GM18858 (cell line): Measurements from ENCODE around the gene CAV1.
A peak's percentile ranks its signal among the peaks of the same experiment; 100 is the strongest.

Source experiments
- ATAC-seq: cut with Tn5 transposase; IDR thresholded peaks from one replicate; pipeline ENCODE4 v1.9.1; 2021; ENCODE audit not compliant: unreplicated experiment

The CAV1 gene

GRCh38 chr7:116528008-116528789 is 3.4 kb downstream of the CAV1 start:
- ATAC-seq: no peak

- ATAC-seq: no peak
Measured at GRCh38 chr7:116529250-116529649, 4.4 kb downstream of the CAV1 start.

DNA sequence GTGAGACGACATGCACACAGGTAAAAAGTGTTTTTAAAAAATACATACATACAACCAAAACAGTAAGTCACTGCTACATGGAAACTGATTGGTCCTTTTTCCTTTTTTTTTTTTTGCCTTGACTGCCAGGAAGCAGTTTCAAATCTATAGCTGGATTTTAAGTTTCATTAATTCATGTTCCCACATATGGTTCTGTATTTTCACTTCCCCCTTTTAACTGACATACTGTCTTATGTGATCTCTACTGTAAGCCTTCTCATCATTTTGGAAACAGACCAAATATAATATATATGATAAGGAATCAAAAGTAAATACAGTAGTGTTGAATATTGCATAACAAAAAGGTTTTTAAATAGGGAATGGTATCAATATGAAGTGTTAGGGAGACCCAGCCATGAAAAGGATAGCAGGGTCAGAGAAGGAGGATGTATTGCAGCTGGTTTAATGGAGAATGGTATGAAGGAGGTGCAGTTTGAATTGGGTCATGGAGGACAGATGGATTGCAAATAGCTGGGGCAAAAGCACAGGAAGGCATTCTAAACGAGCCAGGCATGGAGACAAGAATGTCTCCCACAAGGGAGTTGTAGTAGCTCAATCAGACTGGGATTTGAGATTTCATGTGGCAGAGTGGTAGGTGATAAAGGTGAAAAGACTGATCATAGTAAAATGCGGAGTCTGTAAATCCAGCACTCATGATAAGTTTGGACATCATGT is 5.4 kb downstream of the CAV1 start:
- ATAC-seq: no peak

DNA sequence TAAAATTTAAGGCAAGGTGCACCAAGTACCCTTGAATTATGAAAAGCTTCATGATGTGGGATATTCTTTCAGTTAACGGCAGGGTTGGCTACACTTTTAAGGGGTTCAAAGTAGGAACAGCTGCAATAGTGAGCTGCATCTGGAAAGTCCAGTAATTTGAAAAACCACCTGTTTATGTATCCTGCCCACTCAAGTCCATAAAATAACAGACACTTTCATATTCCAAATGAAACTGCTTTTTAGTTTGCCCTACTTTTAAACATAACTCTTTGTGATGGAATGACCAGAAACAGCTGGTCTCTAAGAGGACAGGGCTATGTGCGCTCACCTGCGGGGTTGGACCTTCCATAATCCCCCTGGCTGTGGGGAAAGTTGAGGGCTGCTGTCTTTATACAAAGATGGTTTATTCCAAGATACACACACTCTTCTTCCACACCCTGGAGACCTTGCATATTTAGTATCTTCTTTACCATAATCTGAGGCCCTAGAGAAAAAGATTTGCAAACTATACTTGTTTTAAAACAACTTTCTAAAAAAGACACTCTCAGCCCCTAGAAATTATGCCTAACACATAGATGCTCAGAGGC is 7.4 kb downstream of the CAV1 start:
- ATAC-seq: no peak

DNA sequence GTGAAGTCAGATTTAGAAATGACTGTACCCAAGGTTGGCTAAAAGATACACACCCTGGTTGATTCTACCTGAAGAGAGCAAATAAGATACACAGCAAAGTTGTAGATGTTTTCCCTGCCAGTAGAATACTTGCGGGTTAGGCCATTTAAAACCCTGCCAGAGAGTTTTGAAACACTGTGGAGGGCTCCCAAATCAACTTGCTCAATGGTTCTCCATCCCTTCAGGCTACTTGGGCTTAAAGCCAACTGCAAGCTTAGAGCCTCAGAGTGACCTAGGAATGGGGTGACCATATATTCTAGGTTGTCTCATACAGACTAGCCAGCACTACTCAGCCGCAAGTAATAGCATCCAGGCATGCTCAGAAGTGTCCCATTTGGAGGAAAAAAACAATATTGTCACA is 10.0 kb downstream of the CAV1 start:
- ATAC-seq: no peak

GRCh38 chr7:116535416-116535815 is 10.6 kb downstream of the CAV1 start:
- ATAC-seq: no peak

DNA sequence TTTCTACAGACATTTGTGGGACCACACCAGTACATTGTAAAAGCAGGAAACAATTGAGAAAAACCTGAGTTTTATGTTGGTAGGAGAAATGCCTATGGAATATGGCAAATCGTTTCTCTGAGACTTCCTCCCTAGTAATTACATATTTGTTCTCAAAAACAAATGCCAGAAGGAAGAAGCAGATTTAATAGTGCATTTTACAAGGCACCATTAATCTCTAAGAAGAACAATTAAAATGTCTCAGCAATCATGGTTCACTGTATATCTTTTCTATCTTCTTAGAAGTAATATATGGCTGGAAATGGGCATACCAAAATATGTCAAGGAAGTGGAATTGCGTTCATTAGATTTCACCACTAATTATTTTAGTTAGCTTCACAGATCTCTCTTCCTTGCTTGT is 13.3 kb downstream of the CAV1 start:
- ATAC-seq: no peak

DNA sequence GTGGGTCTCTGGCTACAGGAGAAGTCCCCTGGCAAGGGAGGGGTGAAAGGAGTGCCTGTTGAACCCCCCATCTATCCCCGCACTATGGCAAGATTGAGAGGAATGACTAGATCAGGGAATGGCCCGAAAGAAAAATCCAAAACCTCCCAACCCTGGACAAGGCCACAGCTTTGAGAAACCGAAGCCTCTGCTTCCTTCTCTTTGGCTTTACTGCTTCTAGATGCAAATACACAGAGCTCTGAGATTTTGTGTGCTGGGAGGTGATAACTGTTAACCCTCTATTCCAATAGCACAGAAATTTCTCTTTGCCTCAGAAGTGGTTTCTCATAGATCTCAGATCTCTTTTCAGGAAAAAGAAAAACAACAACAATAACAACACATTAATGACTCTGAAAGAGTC is 15.0 kb downstream of the CAV1 start:
- ATAC-seq: no peak

GRCh38 chr7:116540743-116541142 is 15.9 kb downstream of the CAV1 start:
- ATAC-seq: no peak

GRCh38 chr7:116541951-116542350 is 17.1 kb downstream of the CAV1 start:
- ATAC-seq: no peak

DNA sequence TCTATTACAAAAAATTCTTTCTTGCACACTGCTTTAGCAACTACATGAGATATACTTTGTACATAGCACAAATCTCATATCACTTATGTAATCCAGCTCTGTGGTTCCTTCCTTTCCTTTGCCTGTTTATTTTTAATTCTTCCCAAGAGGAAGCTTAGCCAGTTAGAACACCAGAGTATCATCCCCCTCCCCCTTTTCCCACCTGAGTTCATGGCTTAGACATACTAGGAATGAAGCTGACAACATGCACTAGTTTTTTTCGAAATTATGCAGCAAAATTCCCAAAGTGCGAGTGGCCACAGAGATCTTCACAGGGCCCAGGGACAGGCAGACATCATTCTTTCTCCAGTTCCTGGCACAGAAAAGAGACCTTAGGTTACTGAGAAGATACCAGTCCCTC is 17.8 kb downstream of the CAV1 start:
- ATAC-seq: no peak

GRCh38 chr7:116543664-116544063 is 18.8 kb downstream of the CAV1 start:
- ATAC-seq: no peak

GRCh38 chr7:116544487-116544886 is 19.7 kb downstream of the CAV1 start:
- no peak for ATAC-seq

DNA sequence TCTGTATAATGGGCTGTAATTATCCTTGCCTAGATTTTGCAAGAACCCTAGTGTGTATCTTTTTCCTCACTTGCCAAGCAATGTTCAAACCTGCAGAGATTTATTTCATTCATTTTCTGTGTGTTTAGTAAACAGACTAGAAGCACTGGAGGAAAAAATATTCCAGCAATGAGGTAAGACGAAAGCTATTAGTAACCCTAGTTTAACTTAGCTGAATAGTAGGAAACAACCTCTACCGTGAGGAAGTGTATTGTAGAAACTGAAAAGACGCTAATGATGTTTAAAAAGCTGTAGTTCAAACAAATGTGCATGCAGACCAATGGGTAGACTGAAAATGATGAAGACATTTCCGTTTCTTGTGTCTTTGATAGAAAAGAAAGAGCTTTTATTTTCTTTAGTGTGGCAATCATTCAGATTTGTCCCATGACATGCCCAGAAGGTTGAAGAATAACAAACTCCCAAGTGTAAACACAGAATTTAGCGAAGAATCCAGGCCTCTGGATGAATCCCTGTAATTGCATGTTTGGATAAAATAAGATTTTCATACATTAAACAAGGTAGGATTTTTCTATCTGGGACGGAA is 20.7 kb downstream of the CAV1 start:
- ATAC-seq: no peak

DNA sequence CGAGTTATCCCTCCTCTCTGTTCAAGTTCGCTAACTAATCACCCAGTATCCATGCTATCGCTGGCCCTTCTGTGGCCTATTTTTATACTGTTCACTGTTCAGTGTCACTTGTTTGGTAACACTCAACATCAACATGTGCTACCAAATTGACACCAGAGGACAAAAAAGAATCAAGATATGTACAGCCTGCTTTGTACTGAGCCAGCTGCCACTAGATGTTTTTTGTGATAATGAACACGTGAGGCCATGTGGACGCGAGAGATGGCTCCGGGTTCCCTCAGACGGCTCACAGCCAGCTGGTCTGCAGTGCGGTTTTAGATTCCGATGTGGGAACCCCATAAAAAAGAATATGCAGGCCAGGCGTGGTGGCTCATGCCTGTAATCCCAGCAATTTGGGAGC is 21.2 kb downstream of the CAV1 start:
- no peak for ATAC-seq

GRCh38 chr7:116546916-116547315 is 22.1 kb downstream of the CAV1 start:
- ATAC-seq: no peak

- ATAC-seq: no peak
Measured at GRCh38 chr7:116547347-116547746, 22.5 kb downstream of the CAV1 start.

- peak; percentile 90 for ATAC-seq
Measured at GRCh38 chr7:116548506-116548905, 23.7 kb downstream of the CAV1 start.

GRCh38 chr7:116549370-116549769 is 24.5 kb downstream of the CAV1 start:
- no peak for ATAC-seq

DNA sequence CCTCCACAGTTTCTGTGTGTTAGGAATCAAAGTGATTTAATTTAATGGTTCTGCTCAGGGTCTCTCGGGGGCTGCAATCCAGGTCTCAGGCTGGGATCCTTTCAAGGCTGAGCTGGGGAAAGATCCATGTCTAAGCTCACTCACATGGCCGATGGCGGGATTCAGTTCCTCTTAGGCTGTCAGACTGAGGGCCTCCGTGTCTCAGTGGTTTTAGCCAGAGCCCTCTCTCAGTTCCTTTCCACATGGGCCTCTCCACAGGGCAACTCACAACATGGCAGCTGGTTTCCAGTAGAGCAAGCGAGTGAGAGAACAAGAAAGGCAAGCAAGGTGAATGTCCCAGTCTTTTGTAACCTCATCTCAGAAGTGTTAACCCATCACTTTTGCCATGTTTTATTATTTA is 26.9 kb downstream of the CAV1 start:
- ATAC-seq: no peak

- no peak for ATAC-seq
Measured at GRCh38 chr7:116552602-116553001, 27.8 kb downstream of the CAV1 start.
